Lower lobe of right lung (tissue), 2 donors: ENCODE results near the gene FHIT. TPM values are rescaled to one million over a fixed set of nuclear protein-coding genes. Genes with fewer than 3 reads are reported as not detected.

Experiments
- ATAC-seq, 2 donors: fragments of 200-7000 bp; cut with Tn5 transposase; one replicate each; pipeline ENCODE4 v1.9.1; 2020 to 2022; ENCODE audit warnings: mild to moderate bottlenecking in 2 of 2, moderate library complexity in 2 of 2
- DNase-seq: peaks from one replicate; pipeline ENCODE4 v3.0.0-alpha.2; 2020
- H3K27ac ChIP-seq: fragments of 200-600 bp; one replicate; pipeline ENCODE4 v1.8.0; 2022
- H3K27me3 ChIP-seq: fragments of 200-600 bp; one replicate; pipeline ENCODE4 v1.8.0; 2022; ENCODE audit warnings: low read depth
- H3K36me3 ChIP-seq: fragments of 200-600 bp; one replicate; pipeline ENCODE4 v1.8.0; 2022; ENCODE audit warnings: mild to moderate bottlenecking
- H3K4me1 ChIP-seq: fragments of 200-600 bp; one replicate; pipeline ENCODE4 v1.8.0; 2022
- H3K4me3 ChIP-seq: fragments of 200-600 bp; one replicate; pipeline ENCODE4 v1.8.0; 2022; ENCODE audit warnings: mild to moderate bottlenecking
- H3K9me3 ChIP-seq: fragments of 200-600 bp; one replicate; pipeline ENCODE4 v1.8.0; 2022
- CTCF ChIP-seq: fragments of 200-600 bp; IDR thresholded peaks from one replicate; pipeline ENCODE4 v1.8.0; 2022; ENCODE audit warnings: antibody characterized with exemption, mild to moderate bottlenecking
- intact Hi-C: fragments of 100-400 bp; cut with DNase I; formaldehyde crosslinking; loops from one replicate; pipeline ENCODE4 v1.11.0; 2022
- total RNA-seq: library from RNA; stranded (reverse); fragmentation: NEBNext Ultra II Directional; extraction: Animal tissue kit (Norgen Biotek cat#: 25700); gene quantifications from one replicate; pipeline ENCODE4 v1.2.1, GENCODE V29; 2021
- donor health status: DM: no; HTN: yes; CAD: no; lungs with severe emphysema.

FHIT gene
- total RNA-seq, 1 donor from 2014 or later: 10.3 TPM

GRCh38 chr3:60788185-60788584 lies 463.1 kb downstream of the FHIT start:
- ATAC-seq (no peak), DNase-seq (no peak)
- Histone ChIP-seq H3K36me3 (no peaks in the 10 kb centered on the region), H3K9me3 (no peaks in the 10 kb centered on the region), H3K27ac (no peak overlapping the region), H3K4me3 (no peak overlapping the region), H3K4me1 (no peaks in the 10 kb centered on the region), H3K27me3 (no peaks in the 10 kb centered on the region)
- TF ChIP-seq CTCF: no peak
- intact Hi-C loops: no loop called here

- no peak for ATAC-seq
- H3K27me3 ChIP-seq: no peaks in the 10 kb centered on the region
- intact Hi-C loops: no loop called here
Measured at GRCh38 chr3:60781935-60782334, 469.3 kb downstream of the FHIT start.

GRCh38 chr3:60779637-60780036 lies 471.6 kb downstream of the FHIT start:
- H3K4me1 ChIP-seq: no peaks in the 10 kb centered on the region
- H3K4me3 ChIP-seq: no peak overlapping the region
- DNase-seq (no peak), ATAC-seq (no peak)
- no peak for TF ChIP-seq CTCF
- no peaks in the 10 kb centered on the region for H3K27me3 ChIP-seq
- intact Hi-C loops: no loop called here
- H3K9me3 ChIP-seq: peaks cover 13% of the 10 kb centered on the region
- no peaks in the 10 kb centered on the region for H3K36me3 ChIP-seq
- no peak overlapping the region for H3K27ac ChIP-seq

More at GRCh38 chr3:60781935-60782334, 469.3 kb downstream of the FHIT start:
- Histone ChIP-seq H3K27ac (no peak overlapping the region), H3K4me1 (no peaks in the 10 kb centered on the region), H3K4me3 (no peak overlapping the region), H3K9me3 (peaks cover 13% of the 10 kb centered on the region), H3K36me3 (no peaks in the 10 kb centered on the region)
- no peak for TF ChIP-seq CTCF
- no peak for DNase-seq

- TF ChIP-seq CTCF: no peak
- no peak for DNase-seq
- no peak for ATAC-seq
- Histone ChIP-seq H3K36me3 (no peaks in the 10 kb centered on the region), H3K9me3 (peaks cover 10% of the 10 kb centered on the region), H3K4me1 (no peaks in the 10 kb centered on the region), H3K4me3 (no peak overlapping the region), H3K27me3 (no peaks in the 10 kb centered on the region), H3K27ac (no peak overlapping the region)
- intact Hi-C loops: no loop called here
Measured at GRCh38 chr3:60775985-60776384, 475.3 kb downstream of the FHIT start.

- no peak for ATAC-seq
- no peaks in the 10 kb centered on the region for H3K4me1 ChIP-seq
- H3K4me3 ChIP-seq: no peak overlapping the region
- no peaks in the 10 kb centered on the region for H3K9me3 ChIP-seq
- no peak overlapping the region for H3K27ac ChIP-seq
- no peak for TF ChIP-seq CTCF
- intact Hi-C loops: no loop called here
- DNase-seq: no peak
- H3K27me3 ChIP-seq: no peaks in the 10 kb centered on the region
- H3K36me3 ChIP-seq: no peaks in the 10 kb centered on the region
Measured at GRCh38 chr3:60774617-60775016, 476.6 kb downstream of the FHIT start.

GRCh38 chr3:60772584-60772983 lies 478.7 kb downstream of the FHIT start:
- DNase-seq (no peak), ATAC-seq (no peak)
- Histone ChIP-seq H3K27me3 (no peaks in the 10 kb centered on the region), H3K4me1 (no peaks in the 10 kb centered on the region), H3K36me3 (no peaks in the 10 kb centered on the region), H3K4me3 (no peak overlapping the region), H3K27ac (no peak overlapping the region), H3K9me3 (no peaks in the 10 kb centered on the region)
- TF ChIP-seq CTCF: no peak
- intact Hi-C loops: no loop called here
